GM19324 (cell line): ENCODE results near the gene P2RX4.
"Not testable (repeated sequence)": the region's sequence is repeated elsewhere in the genome, so short reads cannot be mapped to it uniquely, and the experiment has no call there.

Experiments
- ATAC-seq: cut with Tn5 transposase; IDR thresholded peaks from one replicate; pipeline ENCODE4 v1.9.1; 2021; ENCODE audit warnings: mild to moderate bottlenecking, moderate library complexity; ENCODE audit not compliant: unreplicated experiment, low FRiP score

P2RX4 gene

DNA sequence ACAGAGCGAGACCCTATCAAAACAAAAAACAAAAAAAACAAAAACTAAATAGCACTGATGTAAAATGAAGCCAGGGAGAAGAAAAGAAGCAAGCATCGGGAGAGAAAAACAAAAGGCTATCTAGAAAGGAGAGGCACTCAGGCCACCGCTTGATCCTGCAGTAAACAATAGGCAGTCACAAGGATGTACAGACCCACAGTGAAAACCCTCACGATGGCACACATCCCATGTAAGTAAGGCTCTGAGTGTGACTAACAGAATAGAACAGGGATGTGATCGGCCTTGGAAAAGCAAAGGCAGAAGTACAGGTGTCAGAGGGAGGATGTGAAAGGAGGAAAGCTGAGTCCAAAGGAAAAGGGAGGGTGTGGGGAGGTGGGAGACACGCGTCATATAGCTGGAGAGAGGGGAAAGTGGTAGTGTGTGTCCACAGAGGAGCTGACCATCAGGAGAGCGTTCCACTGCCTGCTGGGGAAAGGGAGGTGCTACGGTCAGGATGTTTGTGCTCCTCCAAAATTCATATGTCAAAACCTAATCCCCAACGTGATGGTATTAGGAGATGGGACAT is 55.1 kb downstream of the P2RX4 start:
- ATAC-seq, result no peak

DNA sequence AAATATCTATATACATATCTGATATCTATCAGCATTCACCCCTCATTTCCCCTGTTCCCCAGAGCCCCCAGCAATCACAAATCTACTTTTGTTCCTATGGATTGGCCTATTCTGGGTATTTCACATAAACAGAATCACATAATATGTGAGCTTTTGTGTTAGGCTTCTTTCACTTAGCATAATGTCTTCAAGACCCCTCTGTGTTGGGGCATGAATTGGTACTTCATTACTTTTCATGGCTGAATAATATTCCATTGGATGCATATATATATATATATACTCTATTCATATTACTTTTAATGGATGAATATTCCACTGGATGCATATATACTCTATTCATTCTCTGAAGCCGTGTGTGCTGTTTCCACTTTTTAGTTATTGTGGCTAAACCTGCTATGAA is 57.9 kb downstream of the P2RX4 start:
- ATAC-seq, result no peak

DNA sequence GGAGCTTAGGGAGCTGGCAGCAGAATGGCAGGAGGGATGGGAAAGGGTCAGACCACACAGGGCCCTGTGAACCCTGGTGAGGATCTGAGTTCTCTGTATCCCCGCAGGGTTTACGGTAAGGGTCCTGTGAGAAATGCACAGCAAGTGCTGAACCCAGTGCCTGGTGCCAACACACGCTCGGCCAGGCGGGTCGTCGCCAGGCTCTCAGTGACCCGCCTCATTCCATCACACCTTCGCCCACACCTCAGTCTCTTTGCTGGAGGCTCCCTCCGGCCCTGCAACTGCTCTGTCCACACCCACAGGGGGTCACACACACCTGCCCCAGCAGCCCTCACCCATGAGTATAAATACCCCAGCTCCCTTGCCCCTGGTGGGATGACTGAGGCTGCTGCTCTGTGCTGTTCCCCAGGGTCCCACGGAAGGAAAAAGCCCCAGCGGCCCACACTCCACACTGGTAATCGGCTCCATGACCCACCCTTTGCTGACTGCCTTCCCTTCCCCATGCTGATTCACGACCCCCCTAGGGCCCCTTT is 63.5 kb downstream of the P2RX4 start:
- ATAC-seq, result no peak

DNA sequence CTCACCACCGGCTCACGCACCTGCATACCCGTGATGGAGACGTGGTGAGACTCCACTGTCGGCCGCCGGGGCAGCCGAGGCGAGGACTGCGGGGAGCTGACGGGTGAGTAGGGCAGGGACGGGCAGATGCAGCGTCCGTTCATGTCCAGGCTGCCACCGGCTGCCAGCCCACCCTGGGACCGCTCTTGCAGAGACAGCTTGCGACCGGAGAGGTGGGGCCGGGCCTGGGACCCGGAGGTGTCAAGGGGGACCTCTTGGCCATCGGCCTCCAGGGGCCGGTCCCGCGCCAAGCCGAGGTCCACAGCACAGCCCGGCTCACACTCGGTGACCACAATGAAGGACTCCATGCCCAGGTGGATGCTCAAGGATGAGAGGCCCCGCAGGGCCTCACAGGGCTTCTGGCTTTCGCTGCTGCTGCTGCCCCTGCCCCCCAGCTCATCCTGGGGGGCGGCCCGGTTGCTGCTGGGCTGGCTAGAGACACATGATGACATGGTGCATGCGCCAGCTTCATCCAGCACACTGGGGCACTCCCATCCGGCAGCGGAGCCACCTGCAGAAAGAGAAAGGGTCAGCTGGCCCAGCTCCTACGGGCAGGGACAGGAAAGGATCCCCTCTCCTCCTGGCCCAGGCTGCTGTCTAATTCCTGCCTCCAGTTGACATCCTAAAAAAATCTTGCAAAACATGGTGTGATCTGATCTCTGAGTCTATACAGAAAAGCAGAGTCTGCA is 64.3 kb downstream of the P2RX4 start:
- ATAC-seq, result no peak

DNA sequence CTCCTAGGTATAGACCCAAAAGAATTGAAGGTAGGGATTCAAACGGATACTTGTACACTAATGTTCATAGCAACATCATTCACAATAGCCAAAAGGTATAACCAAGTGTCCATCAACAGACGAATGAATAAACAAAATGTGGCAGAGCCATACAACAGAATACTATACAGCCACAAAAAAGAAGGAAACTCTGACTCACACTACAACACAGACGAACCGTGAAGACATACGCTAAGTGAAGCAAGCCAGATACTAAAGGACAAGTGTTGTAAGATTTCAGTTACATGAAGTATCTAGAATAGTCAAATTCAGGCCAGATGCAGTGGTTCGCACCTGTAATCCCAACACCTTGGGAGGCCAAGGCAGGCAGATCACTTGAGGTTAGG is 67.4 kb downstream of the P2RX4 start:
- ATAC-seq, result no peak

DNA sequence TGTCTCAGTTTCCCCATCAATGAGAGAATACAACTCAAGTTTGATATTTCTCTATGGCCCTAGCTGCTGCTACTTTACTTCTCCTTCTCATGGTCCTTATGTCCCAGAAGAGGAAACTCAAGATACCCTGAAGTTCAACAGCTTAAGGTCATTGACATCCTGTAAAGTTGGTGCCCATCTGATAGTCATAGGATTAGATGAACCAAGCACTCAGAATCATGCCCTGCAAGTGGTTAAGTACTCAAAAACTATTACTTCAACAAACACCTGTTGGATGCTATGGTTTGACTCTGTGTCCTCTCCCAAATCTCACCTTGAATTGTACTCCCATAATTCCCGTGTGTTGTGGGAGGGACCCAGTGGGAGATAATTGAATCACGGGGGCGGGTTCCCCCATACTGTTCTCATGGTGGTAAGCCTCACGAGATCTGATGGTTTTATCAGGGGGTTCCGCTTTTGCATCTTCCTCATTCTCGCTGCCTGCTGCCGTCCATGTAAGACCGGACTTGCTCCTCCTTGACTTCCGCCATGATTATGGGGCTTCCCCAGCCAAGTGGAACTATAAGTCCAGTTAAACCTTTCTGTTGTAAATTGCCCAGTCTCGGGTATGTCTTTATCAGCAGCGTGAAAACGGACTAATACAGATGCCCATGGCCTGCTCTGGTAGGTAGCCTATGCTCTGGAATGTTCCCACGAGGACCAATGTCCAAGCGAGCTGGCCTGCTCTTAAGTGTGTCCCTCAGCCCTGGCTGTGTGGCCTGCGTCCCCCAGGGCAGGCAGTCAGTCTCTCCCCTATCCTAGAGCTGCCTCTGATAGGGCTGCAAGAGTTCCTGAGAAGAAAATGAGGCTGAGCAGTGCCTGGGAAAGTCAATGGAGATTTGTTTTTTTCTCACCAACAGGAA is 68.5 kb downstream of the P2RX4 start:
- no peak for ATAC-seq

DNA sequence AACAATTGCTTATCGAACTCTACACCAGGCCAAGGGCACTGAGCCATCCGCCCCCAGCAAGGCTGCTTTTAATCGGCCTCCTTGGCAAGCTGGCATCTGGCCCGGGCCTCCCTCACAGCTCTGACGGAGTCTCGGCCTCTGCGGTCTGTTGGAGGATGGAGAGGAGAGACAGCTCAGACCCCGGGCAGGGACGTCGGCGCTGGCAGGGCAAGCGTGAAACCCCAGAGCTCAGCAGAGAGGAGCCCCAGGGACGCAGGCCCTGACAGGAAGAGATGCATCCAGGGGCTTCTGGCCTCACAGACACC is 69.1 kb downstream of the P2RX4 start:
- no peak for ATAC-seq

DNA sequence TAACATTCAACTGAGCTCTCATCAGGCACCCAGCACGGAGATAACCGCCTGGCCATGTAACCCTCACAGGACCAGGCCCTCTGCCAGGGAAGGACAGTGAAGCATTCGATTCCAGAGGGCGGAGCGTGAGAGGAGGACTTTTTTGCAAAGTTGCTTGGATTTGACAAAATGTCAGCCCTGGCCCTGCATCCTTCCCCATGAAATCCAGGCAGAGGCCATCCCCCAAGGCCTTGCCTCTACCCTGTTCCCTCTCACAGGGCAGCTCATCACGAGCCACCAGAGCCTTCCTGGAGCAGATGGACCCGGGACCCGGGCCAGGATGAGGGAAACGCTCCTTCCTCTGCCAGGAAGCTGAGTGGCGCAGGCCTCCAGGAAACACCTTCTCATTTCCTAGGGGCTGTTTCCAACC is 69.6 kb downstream of the P2RX4 start:
- ATAC-seq, result no peak

DNA sequence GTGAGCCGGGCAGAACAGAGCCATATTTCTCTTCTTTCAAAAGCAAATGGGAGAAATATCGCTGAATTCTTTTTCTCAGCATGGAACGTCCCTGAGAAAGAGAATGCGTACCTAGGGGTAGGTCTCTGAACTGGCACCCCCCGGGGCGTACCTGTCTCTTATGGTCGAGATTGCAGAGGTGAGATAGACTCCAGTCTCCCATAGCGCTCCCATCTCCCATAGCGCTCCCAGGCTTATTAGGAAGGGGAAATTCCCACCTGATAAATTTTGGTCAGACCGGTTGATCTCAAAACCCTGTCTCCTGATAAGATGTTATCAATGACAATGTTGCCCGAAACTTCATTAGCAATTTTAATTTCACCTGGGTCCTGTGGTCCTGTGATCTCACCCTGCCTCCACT is 70.6 kb downstream of the P2RX4 start:
- ATAC-seq, result not testable (repeated sequence)

DNA sequence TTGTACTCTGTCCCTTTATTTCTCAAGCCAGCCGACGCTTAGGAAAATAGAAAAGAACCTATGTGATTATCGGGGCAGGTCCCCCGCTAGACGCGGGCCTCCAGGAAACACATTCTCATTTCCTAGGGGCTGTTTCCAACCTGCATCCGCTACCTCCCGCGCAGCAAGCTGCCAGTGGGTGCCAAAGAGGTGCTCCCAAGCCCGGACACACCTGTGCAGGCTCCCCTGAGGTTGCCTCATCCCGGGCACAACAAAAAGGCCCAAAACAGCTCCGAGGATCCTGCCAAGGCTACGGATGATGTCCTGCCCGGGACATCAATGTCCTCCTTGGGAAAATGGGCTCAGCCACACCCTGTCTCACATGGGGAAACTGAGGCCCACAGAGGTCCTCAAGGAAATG is 71.2 kb downstream of the P2RX4 start:
- not testable (repeated sequence) for ATAC-seq

DNA sequence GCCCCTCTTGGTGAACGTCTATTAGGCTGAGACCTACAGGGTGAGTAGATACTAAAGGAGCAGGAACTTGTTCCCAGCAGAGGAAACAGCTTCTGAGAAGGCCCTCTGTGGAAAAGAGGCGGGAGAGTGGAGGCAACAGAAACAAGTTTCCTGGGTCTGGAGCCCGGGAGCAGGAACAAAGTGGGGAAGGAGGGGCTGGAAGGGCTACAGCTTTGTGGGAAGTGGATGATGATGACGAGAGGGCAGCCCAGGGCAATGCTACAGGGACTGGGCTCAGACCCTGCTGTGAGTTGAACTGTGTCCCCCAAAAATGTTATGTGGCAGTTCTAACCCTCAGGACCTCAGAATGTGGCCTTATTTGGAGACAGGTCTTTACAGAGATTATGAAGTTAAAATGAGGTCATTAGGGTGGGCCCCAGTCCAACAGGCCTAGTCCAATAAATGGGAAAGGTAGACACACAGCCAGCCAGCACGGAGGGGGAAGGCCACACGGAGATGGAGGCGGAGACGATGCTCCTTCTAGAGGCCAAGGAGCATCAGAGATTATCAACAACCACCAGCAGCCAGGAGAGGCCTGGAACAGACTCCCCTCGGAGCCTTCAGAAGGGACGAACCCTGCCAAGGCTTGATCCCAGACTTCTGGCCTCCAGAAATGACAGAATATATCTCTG is 72.3 kb downstream of the P2RX4 start:
- ATAC-seq, result no peak

DNA sequence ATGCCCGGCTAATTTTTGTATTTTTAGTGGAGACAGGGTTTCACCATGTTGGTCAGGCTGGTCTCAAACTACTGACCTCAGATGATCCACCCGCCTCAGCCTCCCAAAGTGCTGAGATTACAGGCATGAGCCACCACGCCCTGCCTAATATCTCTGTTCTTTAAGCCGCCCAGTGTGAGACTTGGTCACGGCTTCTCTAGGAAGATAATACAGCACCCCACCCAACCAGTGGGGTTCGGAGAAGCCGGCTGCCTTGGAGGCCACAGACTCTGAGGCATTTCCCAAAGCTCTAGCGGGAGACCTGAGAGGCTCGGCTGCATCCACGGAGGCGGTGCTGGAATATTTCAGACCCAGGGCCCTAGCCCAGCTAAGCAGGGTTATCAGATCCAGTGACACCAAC is 73.0 kb downstream of the P2RX4 start:
- not testable (repeated sequence) for ATAC-seq

DNA sequence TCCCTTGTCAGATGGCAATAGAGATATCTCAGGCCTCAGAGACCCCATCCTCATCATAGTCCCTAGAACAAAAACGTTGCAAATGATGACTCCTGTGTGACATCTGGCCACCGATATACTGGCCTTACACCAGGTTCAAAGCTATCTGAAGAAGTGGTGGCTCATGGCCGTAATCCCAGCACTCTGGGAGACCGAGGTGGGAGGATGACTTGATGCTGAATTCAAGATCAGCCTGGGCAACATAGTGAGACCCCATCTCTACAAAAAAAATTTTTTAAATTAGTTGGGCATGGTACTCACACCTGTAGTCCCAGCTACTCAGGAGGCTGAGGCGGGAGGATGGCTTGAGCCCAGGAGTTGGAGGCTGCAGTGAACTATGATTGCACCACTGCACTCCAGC is 73.5 kb downstream of the P2RX4 start:
- ATAC-seq, result no peak
